KMS-11 (cell line): Measurements from ENCODE around the gene GLTP.
"Not testable (repeated sequence)": the region's sequence is repeated elsewhere in the genome, so short reads cannot be mapped to it uniquely, and the experiment has no call there.

Experiments
- H2AFZ ChIP-seq: fragments of 200-600 bp; sonication (generic); 2 replicates; pipeline ENCODE4 v1.6.1; 2016; ENCODE audit warnings: antibody characterized with exemption, mixed run types, low read depth
- H3K27ac ChIP-seq: fragments of 200-600 bp; sonication (generic); 2 replicates; pipeline ENCODE4 v1.6.1; 2016; ENCODE audit warnings: mild to moderate bottlenecking, mixed run types
- H3K27me3 ChIP-seq: fragments of 200-600 bp; sonication (generic); 2 replicates; pipeline ENCODE4 v1.6.1; 2017; ENCODE audit warnings: mild to moderate bottlenecking, low read depth, mixed run types, moderate library complexity; ENCODE audit not compliant: insufficient read depth
- H3K36me3 ChIP-seq: fragments of 200-600 bp; sonication (generic); 2 replicates; pipeline ENCODE4 v1.6.1; 2017; ENCODE audit warnings: mild to moderate bottlenecking, mixed run types; ENCODE audit not compliant: insufficient read depth
- H3K4me1 ChIP-seq: fragments of 200-600 bp; sonication (generic); 2 replicates; pipeline ENCODE4 v1.6.1; 2016; ENCODE audit warnings: mild to moderate bottlenecking, low read depth, mixed run types; ENCODE audit not compliant: poor library complexity, severe bottlenecking
- H3K4me2 ChIP-seq: fragments of 200-600 bp; sonication (generic); 2 replicates; pipeline ENCODE4 v1.7.0; 2016; ENCODE audit warnings: mild to moderate bottlenecking, mixed run types
- H3K4me3 ChIP-seq: fragments of 200-600 bp; sonication (generic); IDR thresholded peaks from 2 replicates; pipeline ENCODE4 v1.6.1; 2017; ENCODE audit warnings: low read depth, low read length, mixed read lengths; ENCODE audit not compliant: insufficient read depth
- H3K79me2 ChIP-seq: fragments of 200-600 bp; sonication (generic); 2 replicates; pipeline ENCODE4 v1.6.1; 2016; ENCODE audit warnings: low read depth, mixed run types; ENCODE audit not compliant: insufficient read depth
- H3K9ac ChIP-seq: fragments of 200-600 bp; sonication (generic); 2 replicates; pipeline ENCODE4 v1.6.1; 2016; ENCODE audit warnings: mild to moderate bottlenecking, mixed run types
- H4K20me1 ChIP-seq: fragments of 200-600 bp; sonication (generic); 2 replicates; pipeline ENCODE4 v1.6.1; 2016; ENCODE audit warnings: mild to moderate bottlenecking, mixed run types; ENCODE audit not compliant: insufficient read depth
- TF ChIP-seq, protein P1 (sequence below): fragments of 200-600 bp; sonication (generic); conservative IDR thresholded peaks from 2 replicates; pipeline ENCODE4 v1.6.1; 2017; ENCODE audit warnings: low read depth, mild to moderate bottlenecking, antibody characterized with exemption, low read length, moderate library complexity, mixed read lengths

The GLTP gene

DNA sequence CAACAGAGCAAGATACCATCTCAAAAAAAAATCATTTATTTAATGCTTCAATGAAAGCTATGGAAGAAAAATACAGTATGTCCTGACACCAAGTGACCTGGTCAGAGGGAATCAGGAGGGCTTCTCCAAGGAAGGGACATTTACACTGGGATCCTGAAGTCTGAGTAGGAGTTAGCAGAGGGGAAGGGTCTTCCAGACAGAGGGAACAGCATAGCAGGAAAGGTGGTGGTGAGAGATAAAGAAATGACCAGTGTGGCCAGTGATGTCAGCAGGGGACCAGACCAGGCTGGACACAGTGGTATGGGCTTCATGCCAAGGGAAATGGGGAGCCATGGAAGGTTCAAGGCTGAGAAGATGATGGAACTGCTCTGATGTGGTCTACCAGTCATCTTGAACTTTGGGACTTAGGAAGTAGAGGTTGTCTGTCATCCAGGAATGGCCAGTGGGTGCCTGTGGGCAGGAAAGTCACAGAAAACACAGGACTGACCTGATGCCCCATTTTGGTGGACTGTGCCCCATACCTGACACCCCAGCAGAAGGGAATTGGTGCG, 11.9 kb upstream of the GLTP start:
- H3K27me3 ChIP-seq = no peaks in the 10 kb centered on the region
- H3K4me1 ChIP-seq = peaks cover 36% of the 10 kb centered on the region
- TF ChIP-seq, protein P1, sequence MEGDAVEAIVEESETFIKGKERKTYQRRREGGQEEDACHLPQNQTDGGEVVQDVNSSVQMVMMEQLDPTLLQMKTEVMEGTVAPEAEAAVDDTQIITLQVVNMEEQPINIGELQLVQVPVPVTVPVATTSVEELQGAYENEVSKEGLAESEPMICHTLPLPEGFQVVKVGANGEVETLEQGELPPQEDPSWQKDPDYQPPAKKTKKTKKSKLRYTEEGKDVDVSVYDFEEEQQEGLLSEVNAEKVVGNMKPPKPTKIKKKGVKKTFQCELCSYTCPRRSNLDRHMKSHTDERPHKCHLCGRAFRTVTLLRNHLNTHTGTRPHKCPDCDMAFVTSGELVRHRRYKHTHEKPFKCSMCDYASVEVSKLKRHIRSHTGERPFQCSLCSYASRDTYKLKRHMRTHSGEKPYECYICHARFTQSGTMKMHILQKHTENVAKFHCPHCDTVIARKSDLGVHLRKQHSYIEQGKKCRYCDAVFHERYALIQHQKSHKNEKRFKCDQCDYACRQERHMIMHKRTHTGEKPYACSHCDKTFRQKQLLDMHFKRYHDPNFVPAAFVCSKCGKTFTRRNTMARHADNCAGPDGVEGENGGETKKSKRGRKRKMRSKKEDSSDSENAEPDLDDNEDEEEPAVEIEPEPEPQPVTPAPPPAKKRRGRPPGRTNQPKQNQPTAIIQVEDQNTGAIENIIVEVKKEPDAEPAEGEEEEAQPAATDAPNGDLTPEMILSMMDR = no peak
- no peak overlapping the region for H3K4me3 ChIP-seq
- no peak overlapping the region for H3K9ac ChIP-seq
- peak overlapping the region; percentile 62 for H3K4me2 ChIP-seq
- H3K27ac ChIP-seq = peak overlapping the region; percentile 57; the same call in 1 of the 2 replicates
- no peaks in the 10 kb centered on the region for H4K20me1 ChIP-seq
- H2AFZ ChIP-seq = no peak overlapping the region
- H3K36me3 ChIP-seq = no peaks in the 10 kb centered on the region
- no peaks in the 10 kb centered on the region for H3K79me2 ChIP-seq

DNA sequence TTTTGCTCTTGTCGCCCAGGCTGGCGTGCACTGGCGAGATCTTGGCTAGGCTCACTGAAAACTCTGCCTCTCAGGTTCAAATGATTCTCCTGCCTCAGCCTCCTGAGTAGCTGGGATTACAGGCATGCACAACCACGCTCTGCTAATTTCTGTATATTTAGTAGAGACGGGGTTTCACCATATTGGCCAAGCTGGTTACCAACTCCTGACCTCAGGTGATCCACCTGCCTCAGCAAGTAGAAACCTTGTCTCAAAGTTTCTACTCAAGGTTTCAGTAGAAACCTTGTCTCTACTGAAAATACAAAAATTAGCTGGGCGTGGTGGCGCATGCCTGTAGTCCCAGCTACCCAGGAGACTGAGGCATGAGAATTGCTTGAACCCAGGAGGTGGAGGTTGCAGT, 11.4 kb upstream of the GLTP start:
- not testable (repeated sequence) for H2AFZ ChIP-seq, H3K9ac ChIP-seq, H3K36me3 ChIP-seq, H3K4me3 ChIP-seq, H3K27me3 ChIP-seq, H3K79me2 ChIP-seq, H4K20me1 ChIP-seq
- Histone ChIP-seq H3K4me1 (peaks cover 36% of the 10 kb centered on the region), H3K4me2 (peak overlapping the region; percentile 62), H3K27ac (peak overlapping the region; percentile 57; the same call in 1 of the 2 replicates)

DNA sequence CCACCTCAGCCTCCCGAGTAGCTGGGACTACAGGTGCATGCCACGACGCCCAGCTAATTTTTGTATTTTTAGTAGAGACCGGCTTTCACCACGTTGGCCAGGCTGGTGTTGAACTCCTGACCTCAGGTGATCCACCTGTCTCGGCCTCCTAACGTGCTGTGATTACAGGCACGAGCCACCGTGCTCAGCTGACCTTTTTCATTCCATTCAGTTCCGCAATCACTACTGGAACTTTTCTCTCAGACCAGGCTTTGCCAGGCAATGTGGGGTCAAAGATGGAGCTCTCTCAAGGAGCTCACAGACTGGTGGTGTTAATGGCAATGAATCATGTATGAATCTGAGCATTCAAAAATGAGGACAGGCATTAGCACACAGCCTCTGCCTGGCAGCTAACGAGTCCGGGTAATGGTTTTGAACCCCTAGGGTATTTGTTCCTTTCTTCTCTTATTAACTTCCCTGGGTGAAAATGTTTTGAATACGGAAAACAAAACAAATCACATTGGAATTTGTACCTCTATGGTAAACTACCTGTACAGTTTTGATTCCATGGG, 10.4 kb upstream of the GLTP start:
- Histone ChIP-seq H3K27me3 (no peaks in the 10 kb centered on the region), H3K4me2 (no peak overlapping the region; the same call in 1 of the 2 replicates), H2AFZ (no peak overlapping the region), H3K4me3 (no peak overlapping the region), H3K79me2 (no peaks in the 10 kb centered on the region), H3K4me1 (peaks cover 36% of the 10 kb centered on the region), H4K20me1 (no peaks in the 10 kb centered on the region), H3K36me3 (no peaks in the 10 kb centered on the region), H3K27ac (no peak overlapping the region), H3K9ac (no peak overlapping the region)
- TF ChIP-seq, protein P1 = no peak

DNA sequence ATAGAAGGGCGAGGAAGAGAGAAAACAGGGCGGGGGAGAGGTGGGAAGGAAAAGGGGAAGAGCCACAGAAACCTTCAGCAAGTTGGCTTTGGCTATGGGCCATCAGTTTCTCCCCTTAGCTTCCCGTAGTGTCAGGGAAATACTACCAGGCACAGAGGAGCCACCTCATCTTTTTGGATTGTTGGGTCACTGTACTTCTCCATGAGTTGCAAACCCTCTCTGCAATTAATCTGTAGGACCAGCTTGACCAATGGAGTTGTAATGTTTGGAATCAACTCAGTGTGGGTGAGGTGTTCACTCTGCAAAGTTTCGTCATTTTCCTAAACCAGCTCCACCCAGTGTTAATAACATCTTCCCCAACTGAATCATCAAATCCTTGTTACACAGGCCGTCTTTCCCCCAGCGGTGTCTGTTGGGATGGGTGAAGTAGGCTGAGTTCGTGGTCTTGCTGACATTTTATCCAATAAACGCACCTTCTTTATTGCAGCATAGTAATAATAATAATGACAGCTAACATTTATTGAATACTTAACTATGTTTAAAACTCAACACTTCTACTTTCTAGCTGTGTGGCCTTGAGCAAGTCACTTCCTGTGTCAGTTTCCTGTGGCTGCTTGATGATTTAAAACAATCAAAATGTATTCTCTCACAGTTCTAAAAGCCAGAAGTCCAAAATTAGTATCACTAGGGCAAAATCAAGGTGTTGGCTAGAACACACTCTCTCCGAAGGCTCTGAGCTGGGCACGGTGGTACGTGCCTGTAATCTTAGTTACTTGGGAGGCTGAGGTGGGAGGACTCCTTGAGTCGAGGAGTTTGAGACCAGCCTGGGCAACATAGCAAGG, 8.1 kb upstream of the GLTP start:
- Histone ChIP-seq H3K36me3 (no peaks in the 10 kb centered on the region), H4K20me1 (no peaks in the 10 kb centered on the region), H3K27me3 (no peaks in the 10 kb centered on the region), H2AFZ (no peak overlapping the region), H3K4me1 (peaks cover 27% of the 10 kb centered on the region), H3K9ac (no peak overlapping the region), H3K79me2 (no peaks in the 10 kb centered on the region), H3K4me2 (no peak overlapping the region), H3K27ac (no peak overlapping the region), H3K4me3 (no peak overlapping the region)
- TF ChIP-seq, protein P1 = no peak
